C1 segment of cervical spinal cord (tissue), 14 donors: Measurements from ENCODE around the gene LLGL1.

Experiments used
- DNase-seq, 14 donors: peaks; one replicate each; lab custom pipeline; 2025; lab: John Stamatoyannopoulos, UW

LLGL1 gene

DNA sequence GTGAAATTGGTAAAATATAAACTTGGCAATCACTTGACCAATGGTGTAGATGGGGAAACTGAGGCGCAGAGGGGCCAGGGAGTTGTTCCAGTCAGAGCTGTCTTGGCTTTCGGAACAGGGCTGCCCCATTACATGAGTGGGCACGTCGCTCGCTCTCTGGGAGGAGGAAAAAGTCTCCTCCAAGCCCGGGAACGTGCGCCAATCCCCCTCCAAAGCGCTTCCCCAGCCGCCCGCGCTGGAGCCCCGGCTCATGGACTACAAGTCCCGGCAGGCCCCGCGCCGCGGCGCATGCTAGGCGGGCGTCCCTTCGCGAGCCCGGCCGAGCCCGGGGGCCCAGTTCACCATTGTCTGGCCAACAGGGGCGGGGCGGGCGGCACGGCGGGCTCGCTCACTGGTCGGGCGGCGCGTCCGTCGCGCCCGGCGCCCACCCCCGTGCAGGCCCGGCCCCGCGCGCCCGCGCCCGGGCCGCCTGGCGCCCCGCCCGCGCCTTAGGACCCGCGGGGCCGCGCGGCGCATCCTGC, at the start of gene LLGL1:
Gene LLGL1, plus strand, starts transcription at position 515 of the 521 bp plus-strand sequence. CDS start 48 bp downstream, outside the sequence.
- DNase-seq = peak; percentile 48 to 97 (median 86)

DNA sequence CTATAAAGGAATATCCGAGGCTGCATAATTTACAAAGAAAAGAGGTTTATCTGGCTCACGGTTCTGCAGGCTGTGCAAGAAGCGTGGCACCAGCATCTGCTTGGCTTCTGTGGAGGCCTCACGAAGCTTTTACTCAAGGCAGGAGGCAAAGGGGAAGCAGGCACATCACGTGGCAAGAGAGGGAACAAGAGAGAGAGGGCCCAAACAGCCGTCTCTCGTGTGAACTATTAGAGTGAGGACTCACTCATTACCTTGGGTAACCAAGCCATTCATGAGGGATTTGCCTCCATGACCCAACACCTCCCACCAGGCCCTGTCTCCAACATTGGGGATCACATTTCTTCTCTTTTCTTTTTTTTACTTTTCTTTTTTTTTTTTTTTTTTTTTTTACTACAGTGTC, 49.3 kb upstream of the LLGL1 start:
- peak in 2 of 14 donors; percentile 19 to 40 for DNase-seq

DNA sequence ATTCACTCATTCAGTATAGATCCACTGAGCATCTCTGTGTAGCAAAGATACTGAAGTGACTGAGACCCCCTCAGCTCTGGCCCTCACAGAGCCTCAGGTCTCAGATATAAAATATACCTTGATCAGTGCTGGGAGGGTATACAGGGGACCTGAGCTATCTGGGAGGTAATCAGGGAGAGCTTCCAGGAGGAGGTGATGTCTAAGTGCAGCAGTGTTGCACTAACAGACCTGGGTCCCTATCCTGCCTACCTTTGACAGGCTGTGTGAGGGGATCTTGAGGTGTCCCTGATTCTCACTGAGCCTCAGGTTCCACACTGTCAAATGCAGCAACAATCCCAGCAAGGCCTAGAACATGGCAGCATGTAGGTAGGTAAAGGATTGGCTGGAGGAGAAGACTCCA, 48.3 kb upstream of the LLGL1 start:
- DNase-seq = no peak

DNA sequence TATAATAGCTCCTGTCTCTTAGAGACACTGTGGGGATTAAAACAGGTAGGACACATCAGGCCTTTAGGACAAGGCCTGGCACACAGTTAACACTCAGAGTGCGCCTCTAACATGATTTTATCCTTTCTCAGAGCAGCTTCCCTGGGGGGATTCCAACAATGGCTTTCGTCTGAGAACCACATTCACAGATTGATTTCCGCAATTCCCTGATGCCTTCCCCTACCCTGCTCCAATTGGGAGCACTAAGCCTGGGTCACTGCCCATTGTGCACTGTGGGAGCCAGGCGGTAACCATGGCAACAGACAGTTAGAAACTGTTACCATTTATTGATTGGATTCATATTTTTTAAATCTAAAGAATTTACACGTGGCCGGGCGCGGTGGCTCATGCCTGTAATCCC, 47.7 kb upstream of the LLGL1 start:
- no peak for DNase-seq

DNA sequence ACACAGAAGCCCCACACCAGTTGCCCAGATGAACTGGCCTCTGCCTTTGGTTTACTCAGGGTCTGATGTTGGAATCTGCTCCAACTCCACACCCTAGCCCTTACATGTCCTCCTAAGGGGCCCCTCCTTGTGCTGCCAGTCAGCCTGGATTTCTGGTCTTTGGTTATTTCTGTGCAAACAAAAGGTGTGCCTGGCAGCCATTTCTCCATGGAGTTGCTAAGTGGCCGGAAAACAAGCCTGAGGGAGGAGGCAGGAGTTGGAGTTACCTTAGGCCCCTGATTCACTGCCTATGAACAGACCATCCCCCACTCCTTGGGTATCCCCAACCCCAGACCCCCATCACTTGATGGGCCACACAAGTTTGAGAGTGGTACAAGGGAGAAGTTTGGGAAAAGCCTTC, 46.2 kb upstream of the LLGL1 start:
- DNase-seq = no peak

DNA sequence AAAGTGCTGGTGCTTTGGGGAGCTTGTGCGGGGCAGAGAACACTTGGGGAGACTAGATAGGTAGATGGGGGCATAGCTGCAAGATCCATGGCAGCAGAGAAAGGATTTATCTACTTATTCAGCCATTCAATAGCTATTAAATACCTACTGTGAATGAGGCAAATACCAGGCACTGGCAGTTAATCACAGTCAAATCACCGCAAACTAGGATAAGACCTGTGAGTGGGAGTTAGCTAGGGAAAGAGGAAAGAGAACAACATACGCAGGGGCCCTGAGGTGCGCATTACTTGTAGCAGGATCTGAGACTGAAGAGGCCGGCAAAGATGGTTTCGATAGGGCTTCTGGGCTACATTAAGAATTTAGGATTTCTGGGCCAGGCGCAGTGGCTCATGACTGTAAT, 45.6 kb upstream of the LLGL1 start:
- no peak for DNase-seq

DNA sequence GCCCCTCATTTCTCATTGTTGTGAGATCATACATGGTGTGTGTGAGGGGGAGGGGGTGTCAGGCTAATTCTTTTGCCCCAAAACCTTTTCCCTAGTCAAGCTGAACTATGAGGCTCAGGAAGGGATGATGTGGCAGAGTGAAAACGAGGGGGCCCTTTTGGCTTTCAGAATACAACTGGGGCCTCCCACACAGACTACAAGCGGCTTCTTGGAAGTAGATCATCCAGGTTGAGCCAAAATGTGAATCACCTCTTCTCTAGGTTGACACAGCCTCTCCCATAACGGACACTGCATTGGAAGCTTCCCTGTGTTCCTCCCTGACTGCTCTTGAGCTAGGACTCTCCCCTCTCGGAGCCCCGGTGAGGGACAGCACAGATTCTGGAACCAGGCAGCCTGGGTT, 44.1 kb upstream of the LLGL1 start:
- no peak for DNase-seq

DNA sequence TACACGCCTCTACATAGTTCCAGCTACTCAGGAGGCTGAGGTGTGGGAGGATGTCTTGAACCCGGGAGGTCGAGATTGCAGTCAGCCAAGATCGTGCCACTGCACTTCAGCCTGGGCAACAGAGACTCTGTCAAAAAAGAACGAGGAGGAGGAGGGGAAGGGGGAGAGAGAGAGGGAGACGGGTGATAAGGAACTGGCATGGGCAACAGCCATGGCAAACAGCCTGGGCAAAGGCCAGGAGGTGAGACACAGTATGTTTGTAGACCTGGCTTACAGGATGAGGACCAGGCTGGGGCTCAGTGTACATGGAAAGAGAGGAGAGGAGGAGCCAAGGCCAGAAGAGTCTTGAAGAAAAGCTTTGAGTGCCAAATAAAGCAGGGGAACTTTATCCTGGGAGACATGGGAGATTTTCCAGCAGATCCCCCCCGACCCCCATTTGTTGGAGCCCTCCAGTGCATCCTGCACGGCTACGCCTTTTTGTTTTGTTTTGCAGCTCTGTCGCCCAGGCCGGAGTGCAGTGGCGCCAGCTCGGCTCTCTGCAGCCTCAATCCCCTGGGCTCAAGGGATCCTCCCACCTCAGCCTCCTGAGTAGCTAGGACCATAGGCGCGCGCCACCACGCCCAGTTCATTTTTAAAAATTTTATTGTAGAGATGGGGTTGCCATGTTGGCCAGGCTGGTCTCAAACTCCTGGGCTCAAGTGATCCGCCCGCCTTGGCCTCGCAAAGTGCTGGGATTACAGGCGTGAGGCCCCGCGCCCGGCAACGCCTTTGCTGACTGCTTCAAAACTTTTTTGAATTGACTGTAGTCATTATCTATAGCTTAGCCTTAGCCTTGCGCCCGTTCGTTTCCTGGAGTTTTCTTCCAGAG, 43.1 kb upstream of the LLGL1 start:
- DNase-seq = no peak

DNA sequence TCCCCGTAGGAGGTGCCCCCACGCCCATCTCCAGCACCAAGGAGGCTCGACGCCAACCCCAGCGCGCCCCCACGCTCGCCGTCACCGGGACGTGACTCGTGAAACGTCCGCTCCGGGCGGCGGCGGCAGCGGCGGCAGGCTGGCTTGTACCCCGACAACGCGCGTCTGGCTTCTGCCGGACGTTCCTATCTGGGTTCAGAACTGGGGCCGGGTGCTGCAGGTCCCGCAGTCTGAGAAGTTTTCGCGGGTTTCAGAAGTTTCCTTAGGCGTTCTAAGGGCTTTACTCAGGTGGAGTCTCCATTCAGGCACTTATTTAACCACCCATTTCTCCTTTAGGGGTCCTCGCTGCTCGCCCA, 42.5 kb upstream of the LLGL1 start:
- DNase-seq = peak in 9 of 14 donors; percentile 70 to 98 (median 93)

DNA sequence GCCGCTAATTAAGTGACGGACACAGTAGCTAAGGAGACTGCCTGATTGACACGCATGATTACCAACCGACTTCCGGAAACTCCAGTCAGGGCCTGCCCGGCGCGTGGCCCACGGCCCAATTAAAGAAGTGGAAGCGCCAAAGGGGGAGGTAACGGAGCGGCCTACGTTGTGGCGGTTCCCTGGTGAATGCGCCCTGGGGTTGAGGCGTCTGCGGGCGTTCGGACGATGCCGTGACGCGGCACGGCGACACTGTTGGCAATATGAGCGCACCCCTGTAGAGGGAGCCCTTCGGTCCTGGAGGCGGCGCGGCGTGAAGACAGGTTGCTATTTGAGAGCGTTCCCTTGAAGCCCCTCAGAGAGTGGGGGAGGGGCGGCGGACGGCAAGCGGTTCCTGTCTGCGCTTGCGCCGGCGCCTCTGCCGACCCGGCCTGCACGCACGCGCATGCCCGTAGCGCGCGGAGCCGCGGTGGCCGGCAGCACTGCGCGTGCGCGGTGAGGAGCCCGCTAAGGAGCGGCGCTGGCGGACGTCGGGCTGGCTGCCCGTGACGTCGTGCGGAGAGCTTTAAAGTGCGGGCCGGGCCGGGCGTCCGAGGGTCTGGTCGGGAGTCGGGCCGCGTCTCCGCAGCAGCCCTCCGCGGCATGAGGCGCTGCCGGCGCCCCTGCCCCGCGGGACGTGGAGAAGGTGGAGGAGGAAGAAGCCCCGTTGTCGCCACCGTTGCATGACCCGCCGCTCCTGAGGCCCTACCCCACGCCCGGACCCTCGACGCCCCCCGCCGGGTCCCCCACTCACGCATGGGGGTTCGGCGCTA, 41.9 kb upstream of the LLGL1 start, which contains the start of gene ALKBH5:
Gene ALKBH5, plus strand, starts transcription at position 495 of the 809 bp plus-strand sequence. CDS start 416 bp downstream, outside the sequence.
- peak; percentile 91 to 100 (median 98) for DNase-seq

DNA sequence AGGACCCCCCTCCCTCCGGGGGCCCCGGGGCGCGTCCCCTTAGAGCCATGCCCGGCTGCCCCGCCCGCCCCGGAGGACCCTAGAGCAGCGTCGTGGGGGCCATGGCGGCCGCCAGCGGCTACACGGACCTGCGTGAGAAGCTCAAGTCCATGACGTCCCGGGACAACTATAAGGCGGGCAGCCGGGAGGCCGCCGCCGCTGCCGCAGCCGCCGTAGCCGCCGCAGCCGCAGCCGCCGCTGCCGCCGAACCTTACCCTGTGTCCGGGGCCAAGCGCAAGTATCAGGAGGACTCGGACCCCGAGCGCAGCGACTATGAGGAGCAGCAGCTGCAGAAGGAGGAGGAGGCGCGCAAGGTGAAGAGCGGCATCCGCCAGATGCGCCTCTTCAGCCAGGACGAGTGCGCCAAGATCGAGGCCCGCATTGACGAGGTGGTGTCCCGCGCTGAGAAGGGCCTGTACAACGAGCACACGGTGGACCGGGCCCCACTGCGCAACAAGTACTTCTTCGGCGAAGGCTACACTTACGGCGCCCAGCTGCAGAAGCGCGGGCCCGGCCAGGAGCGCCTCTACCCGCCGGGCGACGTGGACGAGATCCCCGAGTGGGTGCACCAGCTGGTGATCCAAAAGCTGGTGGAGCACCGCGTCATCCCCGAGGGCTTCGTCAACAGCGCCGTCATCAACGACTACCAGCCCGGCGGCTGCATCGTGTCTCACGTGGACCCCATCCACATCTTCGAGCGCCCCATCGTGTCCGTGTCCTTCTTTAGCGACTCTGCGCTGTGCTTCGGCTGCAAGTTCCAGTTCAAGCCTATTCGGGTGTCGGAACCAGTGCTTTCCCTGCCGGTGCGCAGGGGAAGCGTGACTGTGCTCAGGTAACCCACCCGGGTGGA, 41.0 kb upstream of the LLGL1 start:
- peak in 8 of 14 donors; percentile 10 to 64 (median 48) for DNase-seq

DNA sequence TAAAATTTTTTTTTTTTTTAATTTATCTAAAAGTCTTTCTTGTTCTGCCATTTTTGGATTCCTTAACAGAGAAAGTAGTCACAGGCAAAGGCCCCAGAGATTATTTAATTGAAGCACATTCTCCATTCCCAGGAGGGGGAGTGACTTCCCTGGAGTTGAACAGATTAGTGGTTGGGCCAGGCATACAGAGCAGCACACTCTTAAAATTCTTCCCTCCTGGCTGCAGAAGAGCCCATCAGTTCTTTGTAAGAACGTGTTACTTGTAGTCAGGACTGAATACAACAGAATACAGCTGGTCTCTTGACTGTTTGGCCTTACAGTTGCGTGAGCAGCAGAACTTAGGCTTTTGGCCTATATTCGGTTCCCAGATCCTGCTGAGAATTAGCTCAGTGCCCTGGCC, 40.0 kb upstream of the LLGL1 start:
- no peak for DNase-seq

DNA sequence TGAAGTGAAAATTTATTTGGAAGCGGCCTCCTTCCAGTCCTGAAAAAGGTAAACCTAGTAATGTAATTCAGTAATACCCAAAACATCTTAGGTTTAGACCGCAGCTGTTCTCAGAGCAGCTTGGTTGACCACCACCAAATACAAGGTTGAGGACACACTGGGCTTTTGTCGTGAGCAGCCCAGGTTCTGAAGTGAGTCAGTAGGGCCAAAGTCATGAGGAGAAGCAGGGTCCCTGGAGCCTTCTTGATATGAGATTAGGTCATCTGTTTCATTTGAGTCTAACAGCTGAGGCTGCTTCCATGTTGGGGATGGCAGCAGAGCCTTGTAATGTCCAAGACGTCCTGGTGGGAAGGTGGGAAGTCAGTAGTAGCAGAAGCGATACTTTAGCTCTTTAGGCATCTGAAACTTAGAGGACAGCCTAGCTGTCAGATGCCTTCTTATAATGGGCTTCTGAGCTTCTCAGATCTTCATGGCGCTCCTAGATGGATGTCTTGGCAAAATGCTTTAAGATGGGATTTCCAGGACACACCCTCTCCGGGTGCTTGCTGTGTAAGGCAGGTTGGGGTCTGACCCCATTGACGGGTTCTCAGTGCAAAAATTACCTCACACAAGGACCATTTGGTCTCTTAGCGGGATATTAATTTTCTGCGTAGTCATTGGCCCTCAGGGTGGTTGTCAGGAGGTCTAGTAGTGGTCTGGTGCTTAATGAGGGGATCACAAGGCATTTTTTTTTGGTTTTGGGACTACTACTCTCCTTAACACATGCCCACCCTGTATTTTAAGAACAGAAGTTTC, 39.4 kb upstream of the LLGL1 start:
- DNase-seq = no peak

DNA sequence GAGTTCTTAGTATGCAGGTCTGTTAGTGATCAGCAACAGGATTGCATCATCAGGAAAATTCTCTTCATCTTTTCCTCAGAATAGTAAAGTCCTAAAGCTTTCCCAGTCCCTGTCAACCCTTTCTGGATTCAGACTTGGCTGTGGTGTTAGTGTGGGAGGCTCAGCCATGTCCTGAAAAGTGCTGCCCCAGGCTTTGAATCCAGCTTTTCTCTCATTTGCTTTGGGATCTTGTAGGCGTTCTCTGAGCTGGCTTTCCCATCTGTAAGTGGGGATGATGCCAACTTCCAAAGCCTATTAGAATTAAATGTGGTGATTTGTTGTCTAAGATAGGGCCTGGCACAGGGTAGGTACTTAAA, 38.8 kb upstream of the LLGL1 start:
- DNase-seq = peak in 1 of 14 donors; percentile 15

DNA sequence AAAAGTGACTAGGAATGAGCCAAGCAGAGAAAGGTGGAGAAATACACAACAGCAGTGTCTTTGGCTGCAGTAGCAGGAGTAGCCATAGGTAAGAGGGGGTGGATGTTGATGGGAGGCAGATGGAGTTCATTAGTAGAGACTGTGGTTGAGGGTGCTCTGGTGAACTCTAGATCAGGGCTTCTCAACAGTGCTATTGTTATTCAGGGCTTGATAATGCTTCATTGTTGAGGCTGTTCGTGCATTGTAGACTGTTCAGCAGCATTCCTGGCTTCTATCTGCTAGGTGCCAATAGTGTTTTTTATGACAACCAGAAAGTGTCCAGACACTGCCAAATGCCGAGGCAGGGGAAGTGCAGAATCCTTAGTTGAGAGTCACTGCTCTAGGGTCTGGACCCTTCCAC, 38.2 kb upstream of the LLGL1 start:
- peak in 6 of 14 donors; percentile 7 to 53 (median 27) for DNase-seq

DNA sequence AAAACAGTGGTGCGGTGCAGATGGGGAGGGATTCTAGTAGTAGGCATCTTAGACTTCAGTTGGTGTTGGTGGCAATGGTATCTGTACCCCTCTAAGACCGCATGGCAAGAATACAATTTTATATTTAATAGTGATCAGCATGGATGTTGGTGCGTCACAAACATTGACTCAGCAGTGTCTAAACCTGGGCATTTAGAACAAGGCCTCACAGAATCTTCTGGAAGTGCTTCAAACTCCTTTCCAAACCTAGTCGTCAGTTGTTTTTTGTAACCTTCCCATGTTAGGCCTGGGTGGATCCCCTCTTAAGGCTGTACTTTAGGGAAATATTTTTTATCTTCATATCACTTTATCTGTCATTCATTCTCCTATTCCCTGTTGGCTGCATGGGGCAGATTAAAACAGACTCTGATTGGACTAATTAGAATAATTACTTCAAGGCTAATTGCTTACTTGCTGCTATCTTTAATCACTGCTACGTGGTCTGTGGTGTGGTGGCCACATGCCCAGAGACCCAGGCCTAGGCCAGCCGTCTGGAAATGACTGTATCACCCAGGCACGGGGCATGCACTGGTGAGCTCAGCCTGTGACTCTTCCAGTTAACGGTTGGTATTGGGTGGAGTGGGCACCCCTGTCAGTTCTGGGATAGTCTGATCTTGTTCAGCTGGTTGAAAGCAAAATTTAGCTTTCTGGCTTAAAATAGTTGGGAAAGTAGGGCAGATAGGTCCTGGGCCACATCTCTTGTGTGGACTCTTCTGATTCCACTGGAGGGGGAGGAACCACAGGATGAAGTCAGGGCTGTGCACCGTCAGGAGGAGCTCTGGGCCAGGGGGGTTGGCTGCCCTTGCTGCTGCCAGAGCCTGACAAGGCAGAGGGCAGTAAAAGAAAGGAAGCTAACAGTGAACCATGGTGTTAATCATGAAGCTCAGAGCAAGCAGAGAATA, 37.3 kb upstream of the LLGL1 start:
- DNase-seq = peak in 2 of 14 donors; percentile 15 to 65

DNA sequence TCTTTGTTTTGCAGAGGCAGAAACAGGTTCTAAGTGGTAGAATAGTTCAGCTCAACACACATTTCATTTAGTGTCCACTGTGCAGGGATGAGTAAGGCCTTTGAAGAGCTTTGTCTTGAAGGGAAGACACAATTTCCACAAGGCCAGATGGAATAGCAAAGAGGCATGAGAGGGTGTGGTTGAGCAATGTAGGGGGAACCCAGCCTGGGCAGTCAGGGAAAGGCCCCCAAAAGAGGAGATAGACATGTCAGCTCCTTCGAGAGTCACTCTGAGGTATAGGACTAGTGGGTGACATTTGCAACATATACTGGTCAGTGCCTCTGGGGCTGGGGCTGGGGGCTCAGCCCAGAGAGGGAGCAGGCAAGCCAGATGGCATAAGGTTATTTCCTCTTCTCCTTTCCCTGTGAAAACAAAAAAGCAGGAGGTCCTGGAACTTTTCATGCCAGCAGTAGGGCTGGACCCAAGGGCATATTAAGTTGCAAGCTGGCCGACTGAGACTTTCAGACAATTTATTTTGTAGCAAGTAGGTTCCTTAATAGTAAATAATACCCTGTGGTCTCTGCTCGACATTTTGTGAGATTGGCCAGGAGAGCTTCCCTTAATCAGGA, 34.7 kb upstream of the LLGL1 start:
- DNase-seq = no peak

DNA sequence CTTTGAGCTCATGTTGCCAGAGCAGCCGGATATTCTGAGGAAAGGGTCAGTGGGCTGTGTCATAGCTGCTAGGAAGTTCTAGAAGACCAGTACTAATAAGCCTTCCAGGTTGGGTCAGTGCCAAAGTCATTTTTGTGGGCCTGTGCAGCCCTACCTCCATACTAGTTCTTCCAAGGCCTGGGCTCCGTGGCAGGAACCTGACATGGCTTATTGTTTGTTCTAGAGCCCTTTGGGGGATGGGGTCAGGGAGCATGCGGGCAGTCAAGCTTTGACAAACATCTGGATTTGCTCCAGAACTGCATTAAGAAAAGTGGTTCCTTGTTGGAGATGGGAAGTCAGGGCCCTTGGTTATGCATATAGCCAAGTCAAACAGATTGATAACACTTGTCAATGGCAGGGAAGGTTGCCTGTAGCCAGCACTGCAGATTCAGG, 34.2 kb upstream of the LLGL1 start:
- DNase-seq = no peak

DNA sequence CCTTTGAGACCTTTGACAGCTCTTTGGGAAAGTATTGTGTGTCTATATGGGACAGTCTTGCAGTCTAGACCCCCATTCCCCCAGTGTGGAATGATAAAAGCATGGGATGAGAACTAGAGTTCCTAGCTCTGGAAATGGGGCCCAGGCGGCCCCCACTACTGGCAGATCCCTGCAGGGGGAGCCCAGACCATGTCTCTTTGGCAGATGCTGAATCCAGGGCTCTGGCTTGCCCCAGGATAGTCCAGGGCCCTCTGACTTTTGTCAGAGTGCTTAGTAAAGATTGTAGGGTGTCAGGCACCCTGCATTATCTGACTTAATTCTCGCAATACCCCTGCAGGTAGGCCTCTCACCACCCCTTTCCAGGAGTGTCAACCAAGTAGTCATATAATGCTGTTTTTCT, 33.5 kb upstream of the LLGL1 start:
- no peak for DNase-seq
